Right renal cortex interstitium (tissue), 3 donors: ENCODE measurements around the gene CD274. TPM values are rescaled to one million over a fixed set of nuclear protein-coding genes. Genes with fewer than 3 reads are reported as not detected.
"Not testable (repeated sequence)": the region's sequence is repeated elsewhere in the genome, so short reads cannot be mapped to it uniquely, and the experiment has no call there.

Experiments
- DNase-seq, 3 donors: peaks; one replicate each; pipeline ENCODE4 v3.0.0-alpha.2; 2013; ENCODE audit warnings: low read depth in 3 of 3, low spot score in 2 of 3
- polyA plus RNA-seq, 3 donors: library from polyadenylated mRNA; unstranded; fragments of 120-200 nt; gene quantifications; one replicate each; pipeline ENCODE4 v1.2.1, GENCODE V29; 2013; ENCODE audit not compliant: insufficient read length in 3 of 3

Gene CD274
- polyA plus RNA-seq, 3 donors: 0.71 to 1.1 (median 0.90) TPM

DNA sequence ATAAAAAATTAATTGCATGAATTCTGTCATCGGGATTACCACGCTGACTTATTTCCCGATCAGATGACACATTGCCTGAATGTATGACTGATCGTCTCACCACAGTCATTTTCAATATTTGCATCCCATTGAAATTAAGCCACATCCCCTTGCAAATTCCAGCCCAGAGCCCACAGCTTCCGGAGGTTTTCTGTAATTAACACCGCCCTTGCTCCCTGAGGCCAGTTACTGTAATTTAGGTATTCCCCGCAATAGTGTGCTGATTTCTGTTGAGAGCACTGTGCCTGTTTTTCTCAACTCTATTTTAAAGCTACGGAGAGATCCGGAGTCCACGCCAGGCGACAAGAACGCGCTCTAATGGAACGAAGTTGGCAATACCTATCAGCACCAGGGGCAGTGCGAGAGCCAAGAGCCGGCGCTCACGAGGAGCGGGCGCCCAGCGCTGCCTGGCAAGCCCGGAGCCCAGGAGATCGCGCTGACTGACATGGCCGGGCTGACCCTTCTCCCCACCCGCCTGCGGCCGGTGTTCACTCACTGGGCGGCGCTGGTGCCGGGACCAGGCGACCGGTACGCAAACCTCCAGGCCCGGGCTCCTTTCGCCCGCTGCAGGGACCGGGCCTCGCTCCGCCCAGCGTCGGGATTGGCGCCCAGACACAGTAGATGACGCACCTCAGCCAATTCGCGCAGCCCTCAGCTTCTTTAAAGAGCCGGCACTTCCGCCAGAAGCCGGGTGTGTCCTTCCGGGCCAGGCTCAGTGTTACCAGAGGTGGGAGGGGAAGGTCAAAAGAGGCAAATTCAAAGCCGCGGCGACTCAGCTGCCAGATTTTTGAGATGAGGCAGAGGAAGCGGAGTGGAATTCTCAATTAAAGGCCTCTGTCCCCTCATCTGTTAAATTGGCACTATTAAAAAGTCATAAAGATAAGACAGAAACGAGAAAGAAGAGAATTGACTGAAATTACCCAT lies 12.8 kb upstream of the CD274 start, which contains the start of gene PLGRKT:
PLGRKT (minus strand) TSS at position 672 of the 963 bp plus-strand sequence. CDS start 5,948 bp downstream, outside the sequence.
- peak; percentile 67 to 84 (median 77) for DNase-seq

DNA sequence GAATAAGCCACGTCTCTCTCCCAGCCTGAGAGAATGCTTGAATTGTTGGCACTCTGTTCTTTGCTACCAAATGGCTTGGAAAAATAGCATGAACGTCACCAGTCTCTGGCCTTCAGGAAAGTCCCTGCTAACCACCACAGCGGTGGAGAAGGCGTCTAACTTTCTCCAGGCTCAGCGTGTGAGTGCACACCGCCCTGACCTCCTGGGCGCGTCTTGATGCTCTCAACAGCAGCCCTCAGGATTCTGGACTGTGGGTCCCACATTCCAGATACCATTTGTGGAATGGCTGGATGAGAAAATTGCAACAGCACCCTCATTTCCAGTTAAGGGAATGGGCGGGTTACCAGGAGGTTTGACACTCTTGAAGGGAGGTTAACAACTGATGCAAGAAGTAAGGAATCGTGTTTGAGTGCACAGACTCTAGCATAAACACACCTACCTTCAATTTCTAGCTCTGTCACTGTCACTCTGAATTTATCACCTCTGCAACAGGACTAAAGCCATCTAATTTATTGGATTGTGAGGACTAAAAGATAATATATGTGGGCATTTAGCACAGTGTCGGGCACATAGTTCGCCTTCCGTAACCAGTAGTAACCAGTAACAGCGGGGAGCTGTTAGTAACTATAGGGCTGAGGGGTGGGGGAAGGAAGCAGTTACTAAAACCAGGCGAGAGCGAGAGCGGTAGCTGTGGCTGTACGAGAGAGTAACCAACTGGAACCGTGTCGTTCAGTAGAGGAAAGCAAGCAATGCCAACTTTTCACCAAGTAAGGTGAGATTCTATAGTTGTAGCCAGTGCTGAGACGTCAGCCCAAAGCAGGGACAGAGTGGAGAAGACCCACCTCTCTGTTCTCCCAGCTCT lies 11.8 kb upstream of the CD274 start:
- DNase-seq: no peak

- no peak for DNase-seq
Observed at GRCh38 chr9:5440426-5440825, 9.9 kb upstream of the CD274 start.

- DNase-seq: no peak
Observed at GRCh38 chr9:5441043-5441442, 9.3 kb upstream of the CD274 start.

GRCh38 chr9:5442400-5443011 lies 7.8 kb upstream of the CD274 start:
- no peak for DNase-seq

- DNase-seq: no peak
Observed at GRCh38 chr9:5443850-5444249, 6.5 kb upstream of the CD274 start.

DNA sequence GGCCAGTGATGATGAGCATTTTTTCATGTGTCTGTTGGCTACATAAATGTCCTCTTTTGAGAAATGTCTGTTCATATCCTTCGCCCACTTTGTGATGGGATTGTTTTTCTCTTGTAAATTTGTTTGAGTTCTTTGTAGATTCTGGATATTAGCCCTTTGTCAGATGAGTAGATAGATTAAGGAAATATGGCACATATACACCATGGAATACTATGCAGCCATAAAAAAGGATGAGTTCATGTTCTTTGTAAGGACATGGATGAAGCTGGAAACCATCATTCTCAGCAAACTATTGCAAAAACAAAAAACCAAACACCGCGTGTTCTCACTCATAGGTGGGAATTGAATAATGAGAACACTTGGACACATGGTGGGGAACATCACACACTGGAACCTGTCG lies 5.2 kb upstream of the CD274 start:
- DNase-seq: not testable (repeated sequence)

DNA sequence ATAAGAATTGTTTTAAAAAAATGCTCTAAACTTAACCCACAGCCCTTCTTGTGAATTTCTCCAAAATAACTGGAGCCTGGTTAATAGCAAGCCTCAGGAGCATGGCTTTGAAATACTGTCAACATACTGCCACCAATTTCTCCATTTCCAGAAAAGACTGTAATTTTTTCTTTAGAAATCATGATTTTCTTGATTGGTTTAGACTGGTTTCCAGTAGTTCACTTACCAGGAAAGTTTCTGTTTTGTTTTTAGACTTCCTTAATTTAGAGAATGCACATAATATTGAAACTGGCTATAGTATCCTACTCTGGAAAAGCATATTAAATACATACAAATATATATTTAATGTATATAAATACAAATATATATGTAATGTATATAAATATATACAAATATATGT lies 4.5 kb upstream of the CD274 start:
- DNase-seq: no peak

DNA sequence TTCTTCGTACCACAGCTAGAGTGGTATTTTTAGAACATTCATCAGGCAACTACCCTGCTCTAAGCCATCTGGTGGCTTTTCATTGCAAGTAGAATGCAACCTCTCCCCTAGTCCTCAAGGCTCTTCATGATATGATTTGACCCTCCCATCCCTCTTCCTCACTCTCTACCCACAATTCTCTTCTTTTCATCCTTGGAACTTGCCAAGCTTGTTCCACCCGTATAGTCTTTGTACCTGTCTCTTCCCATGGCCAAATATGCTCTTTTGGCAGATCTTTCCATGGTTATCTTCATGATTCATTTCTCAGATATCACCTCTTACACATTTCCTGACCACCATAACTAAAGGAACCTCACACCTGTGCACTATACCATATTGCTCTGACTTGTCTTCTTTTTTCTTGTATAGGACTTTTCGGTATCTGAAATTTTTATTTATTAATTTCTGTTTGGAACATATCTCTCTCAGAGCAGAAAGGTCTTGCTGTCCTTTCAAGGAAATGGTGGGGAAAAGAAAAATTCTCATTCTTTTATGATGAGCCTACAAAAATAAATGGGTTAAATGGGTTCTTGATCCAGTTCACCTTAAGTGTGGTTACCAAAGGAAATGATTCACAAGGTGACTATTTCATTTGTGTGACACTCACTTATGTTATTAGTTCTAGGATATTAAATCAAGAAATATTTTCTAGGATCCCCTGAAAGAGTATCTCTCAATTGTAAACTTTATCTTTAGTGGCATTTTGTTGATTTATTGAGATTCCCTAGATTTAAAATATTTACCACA lies 3.7 kb upstream of the CD274 start:
- no peak for DNase-seq

DNA sequence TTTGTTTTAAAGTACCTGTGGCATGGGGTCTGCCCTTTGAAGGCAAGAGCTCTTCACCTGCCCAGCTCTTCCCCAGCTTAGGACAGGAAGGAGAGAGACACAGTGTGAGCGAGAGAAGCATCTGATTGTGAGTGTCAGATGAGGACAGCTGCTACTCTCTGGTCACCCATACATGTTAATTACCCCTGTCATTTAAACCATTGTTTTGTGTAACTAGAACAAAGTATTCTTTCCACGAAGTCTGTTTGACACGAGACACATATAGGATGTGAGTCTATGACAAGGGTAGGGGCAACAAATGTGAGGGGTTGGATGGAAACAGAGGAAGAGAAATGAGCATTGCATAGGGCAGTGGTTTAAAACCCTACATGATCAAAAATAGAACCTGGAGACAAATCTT lies 3.0 kb upstream of the CD274 start:
- no peak for DNase-seq

DNA sequence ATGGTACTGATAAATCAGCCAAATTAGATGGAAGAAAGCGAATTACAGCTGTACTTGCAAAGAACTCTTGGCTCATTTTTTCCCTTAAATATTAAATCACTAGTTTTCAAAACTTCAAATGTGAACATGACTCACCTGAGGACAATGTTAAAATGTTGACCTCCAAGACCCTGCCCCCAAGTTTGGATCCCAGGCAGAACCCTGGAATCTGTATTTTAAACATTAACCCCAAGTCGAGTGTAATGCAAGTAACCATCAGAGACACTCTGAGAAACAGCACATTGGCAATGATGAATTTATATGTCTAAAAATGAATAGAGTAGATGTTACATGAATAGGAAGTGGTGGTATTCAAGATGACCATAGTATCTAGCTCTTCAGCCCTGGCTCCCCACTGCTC lies 2.3 kb upstream of the CD274 start:
- no peak for DNase-seq

DNA sequence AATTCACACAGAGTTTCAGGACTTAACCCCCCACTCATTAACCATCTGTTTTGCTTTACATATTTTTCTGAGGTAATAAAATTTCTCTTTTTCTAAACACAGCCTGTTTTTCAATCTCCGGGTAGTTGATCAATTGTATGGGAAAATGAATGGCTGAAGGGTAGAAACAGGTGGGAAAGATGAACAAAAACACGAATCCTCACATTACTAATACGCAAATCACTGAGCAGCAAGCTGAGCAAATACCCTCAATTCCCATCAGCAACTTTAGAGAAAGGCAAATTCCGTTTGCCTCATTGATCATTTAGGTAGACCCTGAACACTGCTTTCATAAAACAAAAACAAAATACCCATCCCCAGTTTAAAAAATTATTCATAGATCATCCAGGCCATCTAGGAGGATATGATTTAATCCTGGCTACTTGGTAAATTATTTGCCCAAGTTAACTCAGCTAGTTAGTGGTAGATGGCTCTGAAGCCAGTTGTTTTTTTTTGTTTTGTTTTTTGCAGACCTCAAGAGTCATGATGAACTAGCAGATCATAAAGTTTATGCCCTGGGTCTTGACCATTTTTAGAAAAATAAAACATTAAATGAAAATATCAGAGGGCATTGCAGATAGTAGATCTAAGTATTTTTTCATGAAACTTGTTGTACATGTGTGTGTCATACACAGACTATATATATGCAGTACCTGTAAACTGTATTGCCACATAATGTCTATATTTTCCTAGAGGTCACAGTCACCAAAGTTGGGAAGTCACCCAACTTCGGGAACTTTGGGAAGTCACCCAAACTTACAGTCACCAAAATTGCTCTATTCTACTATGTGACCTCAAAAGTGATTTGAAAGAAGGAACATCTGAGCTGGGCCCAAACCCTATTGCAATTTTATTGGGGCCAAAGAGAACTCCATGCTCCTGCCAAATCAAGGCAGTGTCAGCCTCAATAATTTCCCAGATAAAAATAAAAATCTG lies 1.6 kb upstream of the CD274 start:
- no peak for DNase-seq

DNA sequence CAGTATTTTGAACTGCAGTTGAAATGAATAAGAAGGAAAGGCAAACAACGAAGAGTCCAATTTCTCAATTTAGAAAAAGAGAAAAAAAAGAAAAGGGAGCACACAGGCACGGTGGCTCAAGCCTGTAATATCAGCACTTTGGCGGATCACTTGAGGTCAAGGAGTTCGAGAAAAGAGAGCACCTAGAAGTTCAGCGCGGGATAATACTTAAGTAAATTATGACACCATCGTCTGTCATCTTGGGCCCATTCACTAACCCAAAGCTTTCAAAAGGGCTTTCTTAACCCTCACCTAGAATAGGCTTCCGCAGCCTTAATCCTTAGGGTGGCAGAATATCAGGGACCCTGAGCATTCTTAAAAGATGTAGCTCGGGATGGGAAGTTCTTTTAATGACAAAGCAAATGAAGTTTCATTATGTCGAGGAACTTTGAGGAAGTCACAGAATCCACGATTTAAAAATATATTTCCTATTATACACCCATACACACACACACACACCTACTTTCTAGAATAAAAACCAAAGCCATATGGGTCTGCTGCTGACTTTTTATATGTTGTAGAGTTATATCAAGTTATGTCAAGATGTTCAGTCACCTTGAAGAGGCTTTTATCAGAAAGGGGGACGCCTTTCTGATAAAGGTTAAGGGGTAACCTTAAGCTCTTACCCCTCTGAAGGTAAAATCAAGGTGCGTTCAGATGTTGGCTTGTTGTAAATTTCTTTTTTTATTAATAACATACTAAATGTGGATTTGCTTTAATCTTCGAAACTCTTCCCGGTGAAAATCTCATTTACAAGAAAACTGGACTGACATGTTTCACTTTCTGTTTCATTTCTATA lies 602 bp upstream of the CD274 start:
- no peak for DNase-seq

- no peak for DNase-seq
Observed at GRCh38 chr9:5452286-5452609, 1.9 kb downstream of the CD274 start.

DNA sequence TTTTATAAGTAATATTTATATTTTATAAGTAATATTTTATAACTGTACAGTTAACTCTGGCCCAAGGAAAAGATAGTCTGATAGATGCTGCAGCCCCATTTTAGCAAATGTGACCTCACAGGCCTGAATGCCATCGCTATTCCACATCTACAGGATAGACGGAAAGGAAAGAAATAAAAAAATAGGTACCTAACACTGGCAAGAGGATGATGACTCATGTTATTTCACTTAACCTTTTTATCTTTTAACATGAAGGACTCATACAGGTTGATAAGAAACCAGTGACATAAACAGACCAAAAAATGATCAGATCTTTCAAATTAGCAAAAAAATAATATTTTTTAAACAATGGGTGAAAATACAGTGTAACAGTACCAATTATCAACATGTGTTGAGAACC lies 2.7 kb downstream of the CD274 start:
- DNase-seq: no peak

DNA sequence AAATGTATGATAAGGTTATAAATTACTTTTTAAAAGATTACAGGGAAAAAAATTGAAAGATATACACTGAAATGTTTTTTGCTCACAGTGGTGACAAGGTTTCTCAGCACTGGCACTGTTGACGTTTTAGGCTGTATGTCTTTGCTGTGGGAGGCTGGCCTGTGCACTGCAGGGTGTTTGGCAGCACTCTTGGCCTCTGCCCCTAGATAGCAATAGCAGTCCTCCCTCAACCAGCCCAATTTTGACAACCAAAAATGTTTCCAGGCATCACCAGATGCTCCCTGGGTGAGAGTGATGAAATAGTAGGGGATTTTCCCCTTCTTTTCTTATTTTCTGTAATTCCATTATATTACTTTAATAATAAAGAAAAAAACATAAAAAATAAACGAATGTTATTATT lies 3.3 kb downstream of the CD274 start:
- no peak for DNase-seq

DNA sequence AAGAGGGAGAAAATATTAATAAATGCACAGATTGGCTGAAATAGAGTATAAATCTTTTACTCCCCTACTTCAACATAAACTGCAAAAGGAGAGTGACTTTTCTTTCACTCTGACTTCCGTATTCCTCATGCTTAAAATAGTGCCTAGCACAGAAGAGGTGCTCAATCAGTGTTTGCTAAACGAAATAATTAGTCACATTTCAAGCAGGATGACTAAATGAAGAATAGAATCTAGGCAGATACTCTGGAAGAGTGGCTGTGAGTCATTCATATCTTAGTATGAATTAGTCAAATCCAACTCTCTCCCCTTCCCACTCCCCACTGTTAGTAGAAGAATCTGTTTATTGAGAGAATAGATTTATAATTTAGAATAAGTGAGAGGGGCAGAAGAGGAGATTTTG lies 4.8 kb downstream of the CD274 start:
- no peak for DNase-seq

- DNase-seq: no peak
Observed at GRCh38 chr9:5459289-5459829, 9.0 kb downstream of the CD274 start.
